ENCODE measurements around the gene TPPP3.
A peak's percentile ranks its signal among the peaks of the same experiment; 100 is the strongest.

TPPP3 gene

GRCh38 chr16:67393111-67393787 is at the start of gene TPPP3:
TPPP3 (minus strand) TSS chr16:67393498; CDS start chr16:67391111, 2,387 bp downstream.
- DNase-seq: peak; percentile 5 to 25

- DNase-seq: no peak
Measured at GRCh38 chr16:67442581-67443255, 49.4 kb upstream of the TPPP3 start.

GRCh38 chr16:67441907-67442306 is 48.6 kb upstream of the TPPP3 start:
- DNase-seq: no peak

- DNase-seq: no peak
Measured at GRCh38 chr16:67441271-67441753, 48.0 kb upstream of the TPPP3 start.

DNA sequence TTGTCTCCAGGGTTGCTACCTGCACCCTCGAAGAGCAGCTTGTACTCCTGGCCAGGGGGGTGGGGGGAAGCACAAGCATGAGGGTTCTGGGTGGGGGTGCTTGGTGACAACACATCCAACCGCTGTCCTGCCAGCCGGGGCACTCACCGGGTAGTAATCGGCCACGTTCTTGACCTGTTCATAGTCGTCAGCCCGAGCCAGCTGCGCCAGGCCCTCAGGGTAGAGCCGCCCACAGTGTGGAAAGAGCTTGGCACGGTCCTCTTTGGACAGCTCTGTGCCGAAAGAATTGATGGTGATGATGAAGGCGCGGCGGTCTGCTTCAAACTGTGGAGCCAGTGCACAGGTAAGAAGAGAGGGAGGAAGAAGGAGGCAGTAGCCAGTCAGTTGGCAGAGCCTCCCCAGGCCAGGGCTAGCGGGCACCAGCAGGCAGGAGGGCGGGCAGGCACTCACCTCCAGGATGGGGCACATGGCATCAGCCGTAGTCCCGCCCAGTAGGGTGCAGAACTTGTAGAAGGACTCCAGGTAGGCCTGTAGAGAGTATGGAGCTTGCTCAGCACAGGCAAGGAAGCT is 45.6 kb upstream of the TPPP3 start:
- no peak for DNase-seq

- DNase-seq: no peak
Measured at GRCh38 chr16:67438098-67438791, 44.9 kb upstream of the TPPP3 start.

GRCh38 chr16:67437513-67437912 is 44.2 kb upstream of the TPPP3 start:
- DNase-seq: no peak

DNA sequence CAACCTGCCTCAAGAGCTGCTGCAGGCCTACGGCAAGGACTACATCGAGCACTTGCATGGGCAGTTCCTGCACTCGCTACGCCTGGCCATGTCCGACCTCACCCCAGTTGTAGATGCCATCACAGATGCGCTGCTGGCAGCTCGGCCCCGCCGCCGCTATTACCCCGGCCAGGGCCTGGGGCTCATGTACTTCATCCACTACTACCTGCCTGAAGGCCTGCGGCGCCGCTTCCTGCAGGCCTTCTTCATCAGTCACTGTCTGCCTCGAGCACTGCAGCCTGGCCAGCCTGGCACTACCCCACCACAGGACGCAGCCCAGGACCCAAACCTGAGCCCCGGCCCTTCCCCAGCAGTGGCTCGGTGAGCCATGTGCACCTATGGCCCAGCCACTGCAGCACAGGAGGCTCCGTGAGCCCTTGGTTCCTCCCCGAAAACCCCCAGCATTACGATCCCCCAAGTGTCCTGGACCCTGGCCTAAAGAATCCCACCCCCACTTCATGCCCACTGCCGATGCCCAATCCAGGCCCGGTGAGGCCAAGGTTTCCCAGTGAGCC is 43.4 kb upstream of the TPPP3 start:
- no peak for DNase-seq

DNA sequence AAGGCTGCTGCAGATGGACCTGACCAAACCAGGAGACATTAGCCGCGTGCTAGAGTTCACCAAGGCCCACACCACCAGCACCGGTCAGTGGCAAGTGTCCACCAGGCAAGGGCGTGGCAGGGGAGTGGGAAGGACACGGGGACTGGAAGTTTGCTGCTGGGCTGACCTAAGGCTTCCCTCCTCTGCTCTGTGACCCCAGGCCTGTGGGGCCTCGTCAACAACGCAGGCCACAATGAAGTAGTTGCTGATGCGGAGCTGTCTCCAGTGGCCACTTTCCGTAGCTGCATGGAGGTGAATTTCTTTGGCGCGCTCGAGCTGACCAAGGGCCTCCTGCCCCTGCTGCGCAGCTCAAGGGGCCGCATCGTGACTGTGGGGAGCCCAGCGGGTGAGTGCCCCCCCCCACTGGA is 42.5 kb upstream of the TPPP3 start:
- DNase-seq: no peak

DNA sequence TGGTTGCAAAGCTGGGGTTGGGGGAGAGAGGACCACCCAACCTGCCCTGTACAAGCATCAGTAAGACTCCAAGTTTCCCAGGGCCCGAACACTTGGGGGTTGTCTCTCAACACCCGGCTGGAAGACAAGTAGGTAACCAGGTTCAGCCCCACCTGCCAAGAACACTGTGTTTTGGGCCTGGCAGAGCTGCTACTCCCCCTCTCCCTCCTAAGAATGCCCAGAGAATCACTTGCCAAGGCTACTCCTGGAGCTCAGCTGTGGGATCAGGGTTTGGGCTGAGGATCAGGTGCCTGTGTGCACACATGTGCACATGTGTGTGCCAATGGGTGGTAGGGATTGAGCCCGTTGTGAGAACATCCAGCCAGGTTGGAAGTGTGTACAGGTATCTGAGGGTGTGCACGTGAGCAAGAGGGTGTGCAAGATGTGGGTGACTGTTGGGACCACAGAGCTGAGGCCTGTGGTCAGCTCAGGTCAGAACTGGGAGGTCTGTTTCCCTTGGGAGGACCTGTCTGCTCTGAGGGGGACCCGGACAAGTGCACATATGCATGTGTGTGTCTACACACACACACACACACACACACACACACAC is 39.9 kb upstream of the TPPP3 start:
- DNase-seq: no peak

GRCh38 chr16:67432506-67432890 is 39.2 kb upstream of the TPPP3 start:
- no peak for DNase-seq

GRCh38 chr16:67431775-67432505 is 38.6 kb upstream of the TPPP3 start:
- DNase-seq: no peak

GRCh38 chr16:67430977-67431774 is 37.9 kb upstream of the TPPP3 start, which contains the start of gene HSD11B2:
HSD11B2 (plus strand) TSS chr16:67431121; CDS start chr16:67431249, 128 bp downstream.
- DNase-seq: peak; percentile 24 to 36

GRCh38 chr16:67430504-67430976 is 37.2 kb upstream of the TPPP3 start:
- peak; percentile 40 to 41 for DNase-seq

- peak in 1 of 2 experiments; percentile 10 for DNase-seq
Measured at GRCh38 chr16:67429799-67430503, 36.7 kb upstream of the TPPP3 start.

GRCh38 chr16:67429053-67429798 is 35.9 kb upstream of the TPPP3 start:
- no peak for DNase-seq

DNA sequence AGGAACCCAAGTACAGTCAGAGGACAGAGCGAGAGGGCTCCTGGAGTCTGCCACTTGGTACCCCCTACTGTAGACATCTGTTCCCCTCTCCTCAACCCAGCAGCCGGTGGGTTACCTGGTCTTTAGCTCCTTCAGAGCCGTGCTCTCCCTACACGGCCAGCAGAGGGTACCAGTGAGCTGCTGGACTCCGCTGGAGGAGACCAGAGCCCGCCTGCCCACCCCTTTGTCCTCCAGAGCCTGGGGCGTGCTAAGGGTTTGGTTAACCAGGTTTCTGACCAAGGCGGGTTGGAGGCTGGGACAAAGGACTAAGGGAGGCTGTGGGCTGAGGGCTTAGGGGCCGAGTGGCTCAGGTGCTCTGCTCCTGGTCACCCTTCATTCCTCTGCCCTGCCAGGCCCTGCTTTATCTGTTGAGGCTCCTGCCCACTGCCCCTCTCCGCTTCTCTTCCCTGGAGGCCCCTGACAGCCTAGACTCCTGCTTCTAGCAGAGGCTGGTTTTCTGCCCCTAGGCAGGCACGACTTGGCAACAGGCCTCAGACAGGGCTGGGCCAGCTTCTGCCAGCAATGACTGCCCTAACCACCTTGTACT is 34.9 kb upstream of the TPPP3 start:
- DNase-seq: peak; percentile 41 to 54

DNA sequence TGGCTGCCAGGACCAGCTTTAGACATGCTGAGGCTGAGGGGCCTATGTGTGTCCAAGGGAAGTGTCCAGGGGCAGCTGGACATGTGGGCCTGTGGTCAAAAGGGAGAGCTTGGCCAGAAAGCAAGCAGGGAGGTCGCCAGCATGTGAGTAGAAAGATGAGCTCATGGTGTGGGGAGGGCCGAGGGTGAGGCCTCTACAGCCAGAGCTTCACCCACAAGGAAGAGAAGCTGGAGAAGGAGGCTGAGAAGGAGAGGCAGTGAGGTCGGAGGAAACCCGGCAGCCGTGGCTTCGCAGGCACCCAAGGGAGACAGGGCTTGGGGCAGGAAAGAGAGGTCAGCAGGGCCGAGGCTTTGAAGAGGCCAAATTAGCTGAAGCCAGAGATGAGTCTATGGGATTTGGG is 33.7 kb upstream of the TPPP3 start:
- no peak for DNase-seq

GRCh38 chr16:67426022-67426421 is 32.7 kb upstream of the TPPP3 start:
- DNase-seq: no peak

Measured in stimulated activated CD4-positive, alpha-beta T cell treated with anti-CD3 and anti-CD28 coated beads, Interleukin-4, amount 100 ng/mL, for 4 hours (primary cell).